ENCODE measurements around the gene KLHL24.

The KLHL24 gene

DNA sequence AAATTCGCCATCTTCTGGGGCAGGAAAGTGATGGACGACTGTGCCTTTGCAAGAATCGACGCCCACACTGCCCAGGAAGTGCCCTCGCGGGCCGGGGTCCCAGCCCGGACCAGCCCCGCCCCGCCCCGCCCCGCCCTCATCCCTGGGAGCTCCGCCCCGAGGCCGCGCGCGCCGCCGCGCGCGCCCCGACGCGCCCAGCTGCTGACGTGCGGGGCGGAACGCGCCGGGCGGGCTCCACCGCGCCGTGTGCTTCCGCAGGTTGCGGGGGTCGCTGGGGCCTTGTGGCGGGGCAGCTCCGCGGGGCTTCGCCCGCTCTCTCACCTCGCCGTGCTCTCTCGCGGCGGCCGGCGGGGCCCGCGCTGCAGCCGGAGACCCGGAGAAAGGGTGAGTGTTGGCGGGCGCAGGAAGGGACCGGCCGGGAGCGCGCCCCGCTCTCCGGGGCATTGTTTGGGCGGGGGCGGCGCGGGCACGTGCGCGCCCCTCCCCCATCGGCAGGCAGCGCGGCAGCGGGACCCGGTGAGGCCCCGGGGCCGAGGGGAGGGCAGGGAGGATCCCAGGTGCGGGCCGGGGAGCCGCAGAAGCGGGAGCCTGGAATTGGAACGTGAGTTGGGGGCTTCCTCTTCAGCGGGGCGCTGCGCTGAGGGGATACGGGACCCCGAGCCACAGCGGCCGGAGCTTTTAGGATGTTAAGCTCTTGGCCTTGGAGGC is 62.3 kb downstream of the KLHL24 start, which contains the start of gene YEATS2 (continued):
- TF ChIP-seq ZNF600 (tag by site-specific recombination; IDR thresholded peaks at IDR 0.05) (0 out of 2 replicates have a peak, but pooled peaks have one; percentile 12), ZNF677 (tag by site-specific recombination; IDR thresholded peaks at IDR 0.05) (0 out of 2 replicates have a peak, but pooled peaks have one; percentile 20), YY1 (tag by site-specific recombination; IDR thresholded peaks at IDR 0.05) (no peak), SP7 (tag by site-specific recombination; IDR thresholded peaks at IDR 0.05) (peak; percentile 59; the same call in 1 of the 2 replicates), MYNN (tag by site-specific recombination; IDR thresholded peaks at IDR 0.05; ENCODE audit: borderline replicate concordance) (no peak), SP2 (tag by site-specific recombination; IDR thresholded peaks at IDR 0.05) (0 out of 2 replicates have a peak, but pooled peaks have one; percentile 20), IKZF3 (tag by site-specific recombination; IDR thresholded peaks at IDR 0.05) (peak; percentile 74), ZNF530 (tag by site-specific recombination; IDR thresholded peaks at IDR 0.05; ENCODE audit: low read depth) (no peak), ZNF776 (tag by site-specific recombination; IDR thresholded peaks at IDR 0.05; ENCODE audit: borderline replicate concordance) (no peak), ZNF18 (tag by site-specific recombination; IDR thresholded peaks at IDR 0.05) (no peak), ZNF521 (tag by site-specific recombination; IDR thresholded peaks at IDR 0.05) (no peak), ZNF324 (tag by site-specific recombination; IDR thresholded peaks at IDR 0.05) (no peak), ZNF544 (tag by site-specific recombination; IDR thresholded peaks at IDR 0.05) (no peak), ZSCAN16 (tag by site-specific recombination; IDR thresholded peaks at IDR 0.05) (no peak), ATF2 (tag by site-specific recombination; IDR thresholded peaks at IDR 0.05; ENCODE audit: low read depth) (no peak), ZNF529 (tag by site-specific recombination; IDR thresholded peaks at IDR 0.05; ENCODE audit: insufficient replicate concordance) (no peak), ZNF23 (tag by site-specific recombination; IDR thresholded peaks at IDR 0.05; ENCODE audit: borderline replicate concordance) (no peak), ZNF391 (tag by site-specific recombination; IDR thresholded peaks at IDR 0.05; ENCODE audit: borderline replicate concordance, low read depth) (no peak), FEZF1 (tag by site-specific recombination; IDR thresholded peaks at IDR 0.05) (no peak), ZNF202 (tag by site-specific recombination; IDR thresholded peaks at IDR 0.05; ENCODE audit: borderline replicate concordance) (no peak), ZBTB7A (tag by site-specific recombination; IDR thresholded peaks at IDR 0.05; ENCODE audit: low read depth) (no peak; the same call in 1 of the 2 replicates), ZNF514 (tag by site-specific recombination; IDR thresholded peaks at IDR 0.05) (no peak), PATZ1 (tag by site-specific recombination; IDR thresholded peaks at IDR 0.05) (peak; percentile 68; the same call in 1 of the 2 replicates), ZBTB8A (tag by site-specific recombination; IDR thresholded peaks at IDR 0.05) (peak; percentile 79)
- TF ChIP-seq, protein P1, sequence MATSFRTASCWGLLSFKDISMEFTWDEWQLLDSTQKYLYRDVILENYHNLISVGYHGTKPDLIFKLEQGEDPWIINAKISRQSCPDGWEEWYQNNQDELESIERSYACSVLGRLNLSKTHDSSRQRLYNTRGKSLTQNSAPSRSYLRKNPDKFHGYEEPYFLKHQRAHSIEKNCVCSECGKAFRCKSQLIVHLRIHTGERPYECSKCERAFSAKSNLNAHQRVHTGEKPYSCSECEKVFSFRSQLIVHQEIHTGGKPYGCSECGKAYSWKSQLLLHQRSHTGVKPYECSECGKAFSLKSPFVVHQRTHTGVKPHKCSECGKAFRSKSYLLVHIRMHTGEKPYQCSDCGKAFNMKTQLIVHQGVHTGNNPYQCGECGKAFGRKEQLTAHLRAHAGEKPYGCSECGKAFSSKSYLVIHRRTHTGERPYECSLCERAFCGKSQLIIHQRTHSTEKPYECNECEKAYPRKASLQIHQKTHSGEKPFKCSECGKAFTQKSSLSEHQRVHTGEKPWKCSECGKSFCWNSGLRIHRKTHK (tag by site-specific recombination; IDR thresholded peaks at IDR 0.05), result no peak
- TF ChIP-seq, protein P2, sequence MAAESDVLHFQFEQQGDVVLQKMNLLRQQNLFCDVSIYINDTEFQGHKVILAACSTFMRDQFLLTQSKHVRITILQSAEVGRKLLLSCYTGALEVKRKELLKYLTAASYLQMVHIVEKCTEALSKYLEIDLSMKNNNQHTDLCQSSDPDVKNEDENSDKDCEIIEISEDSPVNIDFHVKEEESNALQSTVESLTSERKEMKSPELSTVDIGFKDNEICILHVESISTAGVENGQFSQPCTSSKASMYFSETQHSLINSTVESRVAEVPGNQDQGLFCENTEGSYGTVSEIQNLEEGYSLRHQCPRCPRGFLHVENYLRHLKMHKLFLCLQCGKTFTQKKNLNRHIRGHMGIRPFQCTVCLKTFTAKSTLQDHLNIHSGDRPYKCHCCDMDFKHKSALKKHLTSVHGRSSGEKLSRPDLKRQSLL (tag by site-specific recombination; IDR thresholded peaks at IDR 0.05), result no peak
- TF ChIP-seq, protein P3, sequence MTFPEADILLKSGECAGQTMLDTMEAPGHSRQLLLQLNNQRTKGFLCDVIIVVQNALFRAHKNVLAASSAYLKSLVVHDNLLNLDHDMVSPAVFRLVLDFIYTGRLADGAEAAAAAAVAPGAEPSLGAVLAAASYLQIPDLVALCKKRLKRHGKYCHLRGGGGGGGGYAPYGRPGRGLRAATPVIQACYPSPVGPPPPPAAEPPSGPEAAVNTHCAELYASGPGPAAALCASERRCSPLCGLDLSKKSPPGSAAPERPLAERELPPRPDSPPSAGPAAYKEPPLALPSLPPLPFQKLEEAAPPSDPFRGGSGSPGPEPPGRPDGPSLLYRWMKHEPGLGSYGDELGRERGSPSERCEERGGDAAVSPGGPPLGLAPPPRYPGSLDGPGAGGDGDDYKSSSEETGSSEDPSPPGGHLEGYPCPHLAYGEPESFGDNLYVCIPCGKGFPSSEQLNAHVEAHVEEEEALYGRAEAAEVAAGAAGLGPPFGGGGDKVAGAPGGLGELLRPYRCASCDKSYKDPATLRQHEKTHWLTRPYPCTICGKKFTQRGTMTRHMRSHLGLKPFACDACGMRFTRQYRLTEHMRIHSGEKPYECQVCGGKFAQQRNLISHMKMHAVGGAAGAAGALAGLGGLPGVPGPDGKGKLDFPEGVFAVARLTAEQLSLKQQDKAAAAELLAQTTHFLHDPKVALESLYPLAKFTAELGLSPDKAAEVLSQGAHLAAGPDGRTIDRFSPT (tag by site-specific recombination; IDR thresholded peaks at IDR 0.05), result no peak
- TF ChIP-seq, protein P4, sequence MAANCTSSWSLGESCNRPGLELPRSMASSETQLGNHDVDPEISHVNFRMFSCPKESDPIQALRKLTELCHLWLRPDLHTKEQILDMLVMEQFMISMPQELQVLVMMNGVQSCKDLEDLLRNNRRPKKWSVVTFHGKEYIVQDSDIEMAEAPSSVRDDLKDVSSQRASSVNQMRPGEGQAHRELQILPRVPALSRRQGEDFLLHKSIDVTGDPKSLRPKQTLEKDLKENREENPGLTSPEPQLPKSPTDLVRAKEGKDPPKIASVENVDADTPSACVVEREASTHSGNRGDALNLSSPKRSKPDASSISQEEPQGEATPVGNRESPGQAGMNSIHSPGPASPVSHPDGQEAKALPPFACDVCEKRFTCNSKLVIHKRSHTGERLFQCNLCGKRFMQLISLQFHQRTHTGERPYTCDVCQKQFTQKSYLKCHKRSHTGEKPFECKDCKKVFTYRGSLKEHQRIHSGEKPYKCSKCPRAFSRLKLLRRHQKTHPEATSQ (tag by site-specific recombination; IDR thresholded peaks at IDR 0.05), result 0 out of 2 replicates have a peak, but pooled peaks have one; percentile 15

All from HEK293 (cell line).